CD4-positive, alpha-beta T cell treated with Interleukin-6 at 100 ng/mL for 8 hours (primary cell): ENCODE results near the gene NPEPPS.

Experiments
- DNase-seq: peaks from one replicate; pipeline ENCODE4 v3.0.0-alpha.2; 2020; ENCODE audit warnings: mixed read lengths, low spot score

The NPEPPS gene

GRCh38 chr17:47664624-47664941 lies 133.7 kb downstream of the NPEPPS start:
- no peak for DNase-seq

- no peak for DNase-seq
Observed at GRCh38 chr17:47665655-47666054, 134.7 kb downstream of the NPEPPS start.

GRCh38 chr17:47669081-47669480 lies 138.2 kb downstream of the NPEPPS start:
- DNase-seq: no peak

GRCh38 chr17:47670064-47670463 lies 139.2 kb downstream of the NPEPPS start:
- DNase-seq: no peak
